GM18868 (cell line): ENCODE data around the gene ZDHHC7.
"Not testable (repeated sequence)": the region's sequence is repeated elsewhere in the genome, so short reads cannot be mapped to it uniquely, and the experiment has no call there.

Source experiments
- ATAC-seq: cut with Tn5 transposase; IDR thresholded peaks from one replicate; pipeline ENCODE4 v1.9.1; 2021; ENCODE audit warnings: mild to moderate bottlenecking, moderate library complexity; ENCODE audit not compliant: unreplicated experiment

Gene ZDHHC7, protein sequence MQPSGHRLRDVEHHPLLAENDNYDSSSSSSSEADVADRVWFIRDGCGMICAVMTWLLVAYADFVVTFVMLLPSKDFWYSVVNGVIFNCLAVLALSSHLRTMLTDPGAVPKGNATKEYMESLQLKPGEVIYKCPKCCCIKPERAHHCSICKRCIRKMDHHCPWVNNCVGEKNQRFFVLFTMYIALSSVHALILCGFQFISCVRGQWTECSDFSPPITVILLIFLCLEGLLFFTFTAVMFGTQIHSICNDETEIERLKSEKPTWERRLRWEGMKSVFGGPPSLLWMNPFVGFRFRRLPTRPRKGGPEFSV

DNA sequence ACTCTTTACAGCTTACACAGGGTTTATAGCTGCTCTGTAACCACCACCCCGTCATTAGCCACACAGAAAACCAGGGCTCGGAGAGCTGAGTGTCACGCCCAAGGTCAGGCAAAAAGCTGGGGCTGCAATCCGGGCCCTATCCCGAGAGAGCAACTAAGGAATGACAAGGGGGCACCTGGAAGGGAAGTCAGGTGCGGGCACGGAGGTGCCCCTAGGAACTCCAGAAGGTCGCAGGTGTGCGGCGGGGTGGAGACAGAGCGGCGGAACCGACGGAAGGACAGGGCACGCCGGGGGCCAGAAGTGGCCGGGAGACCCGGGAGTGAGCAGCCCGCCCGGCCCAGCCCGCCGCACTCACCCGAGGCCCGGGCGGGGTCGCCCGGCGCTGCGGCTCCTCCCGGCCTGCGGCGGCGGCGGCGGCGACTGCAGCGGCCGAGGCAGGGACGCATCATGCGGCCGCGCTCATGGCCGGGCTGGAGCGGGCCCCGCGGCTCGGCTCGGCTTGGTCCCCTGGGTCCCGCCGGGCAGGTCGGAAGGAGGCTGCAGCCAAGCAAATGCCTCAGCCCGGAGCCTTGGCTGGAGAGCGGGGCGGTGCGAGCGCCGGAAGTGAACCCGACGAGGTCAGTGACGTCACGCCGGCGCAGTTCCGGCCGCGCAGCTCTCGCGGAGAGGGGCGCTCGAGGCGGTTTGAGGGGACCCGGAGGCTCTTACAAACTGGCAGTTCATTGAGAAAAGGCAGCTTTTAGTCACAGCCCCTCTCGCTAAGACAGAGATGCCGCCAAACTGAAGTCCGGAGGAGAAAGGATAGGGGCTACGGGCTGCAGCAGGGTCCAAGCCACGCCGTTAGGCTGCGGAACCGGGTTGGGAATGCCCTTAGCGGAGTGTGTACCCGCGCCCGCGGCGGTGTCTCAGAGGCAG, at the start of gene ZDHHC7:
TSS of gene ZDHHC7 (minus strand) at position 605 of the 915 bp plus-strand sequence. CDS start 20,917 bp downstream, outside the sequence.
- ATAC-seq, result peak; percentile 89

- no peak for ATAC-seq
These were observed 47.6 kb upstream of the ZDHHC7 start for GRCh38 chr16:85058909-85059308.

- ATAC-seq, result peak; percentile 38
These were observed 46.6 kb upstream of the ZDHHC7 start for GRCh38 chr16:85057948-85058347.

DNA sequence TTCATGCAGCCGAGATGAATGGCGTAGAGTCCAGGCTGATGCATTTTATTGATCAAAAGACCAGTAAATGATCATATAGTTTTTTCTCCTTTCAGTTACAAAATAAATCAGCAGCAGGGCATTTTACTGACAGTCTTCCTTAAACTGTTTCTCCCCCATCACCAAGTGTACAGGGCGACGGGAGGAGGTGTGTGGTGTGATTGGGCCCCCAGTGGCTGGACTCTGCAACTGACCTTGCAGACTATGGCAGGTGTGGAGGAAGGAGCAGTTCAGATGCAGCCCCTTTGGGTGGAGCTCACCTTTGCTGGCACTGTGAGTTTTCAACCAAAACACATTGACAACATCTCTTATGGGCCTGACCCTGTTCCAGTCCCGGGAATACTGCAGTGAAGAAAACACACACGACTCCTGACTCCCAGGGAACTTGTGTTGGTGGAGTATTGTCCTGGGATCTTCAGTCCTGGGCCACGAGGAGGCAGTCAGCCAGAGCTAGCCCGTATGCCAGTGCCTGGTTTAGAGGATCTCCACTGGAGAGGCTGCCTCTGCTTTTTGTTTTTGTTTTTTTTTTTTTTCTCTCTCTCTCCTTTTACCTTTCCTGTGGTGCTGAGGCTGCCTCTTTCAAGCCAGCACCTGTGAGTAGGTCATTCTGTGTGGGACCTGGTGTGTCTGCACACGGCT, 46.0 kb upstream of the ZDHHC7 start:
- no peak for ATAC-seq

DNA sequence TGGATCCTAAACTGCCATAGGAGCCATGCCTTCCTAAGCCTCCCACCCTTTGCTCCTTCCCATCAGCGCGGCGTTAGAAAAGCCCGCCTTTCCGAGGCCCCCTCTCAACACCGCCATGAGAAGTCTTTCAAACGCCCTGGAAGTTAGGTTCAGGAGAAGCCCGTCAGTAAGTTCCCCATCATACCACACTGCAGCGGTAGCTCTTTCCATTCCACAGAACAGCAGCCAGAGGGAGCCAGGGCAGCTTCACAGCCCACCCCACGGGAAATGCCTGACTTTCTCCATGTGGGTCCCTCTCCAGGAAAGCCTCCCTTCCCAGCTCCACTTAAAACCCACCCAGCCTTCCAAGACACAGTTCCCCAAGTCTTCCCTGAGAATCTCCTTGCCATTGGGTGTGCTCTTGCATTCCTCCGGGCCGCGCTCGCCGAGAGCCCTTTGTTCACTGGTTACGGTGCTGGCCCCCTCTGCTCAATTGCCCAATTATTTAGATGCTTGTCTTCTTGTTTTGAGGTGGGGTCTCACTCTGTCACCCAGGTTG, 44.9 kb upstream of the ZDHHC7 start:
- ATAC-seq, result no peak

GRCh38 chr16:85055493-85056210, 44.3 kb upstream of the ZDHHC7 start:
- peak; percentile 91 for ATAC-seq

GRCh38 chr16:85054948-85055492, 43.7 kb upstream of the ZDHHC7 start:
- no peak for ATAC-seq

GRCh38 chr16:85054321-85054720, 43.0 kb upstream of the ZDHHC7 start:
- ATAC-seq, result not testable (repeated sequence)

DNA sequence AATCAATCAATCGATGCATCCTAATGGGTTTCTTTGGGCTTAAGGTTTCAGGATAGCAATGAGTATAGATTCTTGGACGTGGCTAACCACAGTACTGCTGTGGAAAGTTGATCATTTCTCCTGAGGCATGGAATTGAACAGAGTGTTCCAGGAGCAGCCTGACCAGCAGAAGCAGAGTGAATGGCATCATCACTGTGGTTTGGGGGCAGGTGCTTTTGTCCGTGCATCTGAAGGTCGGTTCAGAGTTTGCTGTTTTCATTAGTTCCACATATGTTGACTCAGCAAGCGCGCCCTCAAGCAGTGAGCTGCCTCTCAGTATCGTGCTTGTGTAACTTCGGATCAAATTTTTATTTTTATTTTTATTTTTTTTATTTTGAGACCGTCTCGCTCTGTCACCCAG, 41.2 kb upstream of the ZDHHC7 start:
- no peak for ATAC-seq

DNA sequence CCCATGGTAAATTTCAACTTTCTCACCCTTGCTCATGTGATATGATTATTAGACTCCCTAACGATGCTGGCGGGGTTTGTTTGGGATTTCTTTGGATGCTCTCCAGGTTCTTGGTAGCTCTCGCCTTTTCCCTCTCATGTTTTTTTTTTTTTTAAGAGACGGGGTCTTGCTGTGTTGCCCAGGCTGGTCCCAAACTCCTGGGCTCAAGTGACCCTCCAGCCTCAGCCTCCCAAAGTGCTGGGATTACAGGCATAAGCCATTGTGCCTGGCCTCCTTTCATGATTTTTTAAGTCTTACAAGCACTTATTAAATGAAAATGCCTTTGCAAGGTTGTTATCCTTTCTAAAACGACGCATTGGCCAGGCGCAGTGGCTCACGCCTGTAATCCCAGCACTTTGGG, 40.3 kb upstream of the ZDHHC7 start:
- ATAC-seq, result no peak

GRCh38 chr16:85051067-85051581, 39.8 kb upstream of the ZDHHC7 start:
- no peak for ATAC-seq

- no peak for ATAC-seq
These were observed 38.5 kb upstream of the ZDHHC7 start for GRCh38 chr16:85049706-85050305.

DNA sequence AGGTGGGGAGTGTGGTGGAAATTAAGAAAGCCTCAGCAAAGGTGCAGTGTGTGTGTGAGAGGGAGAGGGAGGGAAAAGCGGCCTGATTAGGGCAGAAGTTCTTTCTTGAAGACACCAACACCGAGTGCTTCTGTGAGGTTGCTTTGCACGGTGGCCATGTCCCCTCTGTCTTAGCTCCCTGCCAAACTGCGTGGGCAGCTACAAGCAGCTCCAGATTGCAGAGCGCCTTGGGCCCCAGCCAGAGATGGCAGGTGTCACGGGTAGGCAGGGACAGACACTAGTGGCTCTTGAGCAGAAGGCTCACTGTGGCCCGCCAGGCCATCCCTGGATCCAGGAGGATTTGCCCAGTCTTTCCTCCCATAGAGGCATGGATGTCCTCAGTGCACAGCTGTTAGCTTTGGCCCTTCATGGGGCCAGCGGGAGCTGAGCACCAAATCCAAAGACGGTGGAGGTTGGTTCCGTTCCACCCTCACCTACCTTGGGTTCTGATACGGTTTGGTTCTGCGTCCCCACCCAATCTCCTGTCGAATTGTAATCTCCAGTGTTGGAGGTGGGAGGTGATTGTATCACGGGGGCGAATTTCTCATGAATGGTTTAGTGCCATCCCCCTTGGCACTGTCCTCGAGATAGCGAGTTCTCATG, 37.7 kb upstream of the ZDHHC7 start:
- no peak for ATAC-seq

GRCh38 chr16:85047867-85048455, 36.6 kb upstream of the ZDHHC7 start:
- ATAC-seq, result no peak

DNA sequence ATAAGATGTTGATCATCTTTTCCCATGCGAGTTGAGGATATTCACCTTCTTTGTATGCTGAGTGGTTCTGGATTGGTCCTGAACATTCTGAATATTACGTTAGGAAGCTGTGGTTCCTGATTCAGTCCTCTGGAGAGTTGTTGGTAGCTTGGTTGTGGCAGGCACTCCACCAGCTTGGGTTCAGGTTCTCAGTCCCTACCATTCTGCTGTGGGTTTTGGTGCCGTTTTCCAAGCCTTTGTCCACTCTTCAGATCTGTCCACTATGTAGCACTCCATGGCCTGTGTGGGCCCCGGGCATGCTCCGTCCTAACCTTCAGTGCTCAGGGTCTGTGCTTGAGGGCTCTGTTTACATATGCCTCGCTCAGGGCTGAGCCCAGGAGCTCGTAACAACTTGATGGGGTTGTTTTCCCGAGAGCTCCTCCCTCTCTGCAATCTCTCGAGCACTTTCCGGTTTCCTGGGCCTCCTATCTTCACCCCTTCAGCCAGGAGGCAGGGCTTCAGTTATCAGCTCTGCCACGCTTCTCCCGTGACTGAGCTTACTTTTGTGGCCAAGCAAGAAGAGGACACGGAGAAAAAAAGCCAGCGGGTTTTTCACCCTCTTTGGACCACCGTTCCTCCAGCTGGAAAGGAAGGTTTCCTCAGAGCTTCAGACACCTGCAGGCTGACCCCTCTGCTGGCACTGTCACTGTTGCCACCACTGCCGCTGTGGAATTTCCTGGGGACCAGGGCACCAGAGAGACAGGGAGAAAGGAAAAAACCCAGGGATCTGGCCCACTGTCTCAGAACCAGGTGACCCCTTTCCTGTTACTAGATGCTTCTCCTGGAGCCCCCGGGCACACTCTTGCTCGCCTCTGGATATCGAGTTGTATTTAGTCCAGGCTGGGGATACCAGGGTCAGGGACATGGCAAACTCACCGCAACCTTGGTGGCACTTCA, 35.9 kb upstream of the ZDHHC7 start:
- no peak for ATAC-seq

- no peak for ATAC-seq
These were observed 35.2 kb upstream of the ZDHHC7 start for GRCh38 chr16:85046472-85046916.

DNA sequence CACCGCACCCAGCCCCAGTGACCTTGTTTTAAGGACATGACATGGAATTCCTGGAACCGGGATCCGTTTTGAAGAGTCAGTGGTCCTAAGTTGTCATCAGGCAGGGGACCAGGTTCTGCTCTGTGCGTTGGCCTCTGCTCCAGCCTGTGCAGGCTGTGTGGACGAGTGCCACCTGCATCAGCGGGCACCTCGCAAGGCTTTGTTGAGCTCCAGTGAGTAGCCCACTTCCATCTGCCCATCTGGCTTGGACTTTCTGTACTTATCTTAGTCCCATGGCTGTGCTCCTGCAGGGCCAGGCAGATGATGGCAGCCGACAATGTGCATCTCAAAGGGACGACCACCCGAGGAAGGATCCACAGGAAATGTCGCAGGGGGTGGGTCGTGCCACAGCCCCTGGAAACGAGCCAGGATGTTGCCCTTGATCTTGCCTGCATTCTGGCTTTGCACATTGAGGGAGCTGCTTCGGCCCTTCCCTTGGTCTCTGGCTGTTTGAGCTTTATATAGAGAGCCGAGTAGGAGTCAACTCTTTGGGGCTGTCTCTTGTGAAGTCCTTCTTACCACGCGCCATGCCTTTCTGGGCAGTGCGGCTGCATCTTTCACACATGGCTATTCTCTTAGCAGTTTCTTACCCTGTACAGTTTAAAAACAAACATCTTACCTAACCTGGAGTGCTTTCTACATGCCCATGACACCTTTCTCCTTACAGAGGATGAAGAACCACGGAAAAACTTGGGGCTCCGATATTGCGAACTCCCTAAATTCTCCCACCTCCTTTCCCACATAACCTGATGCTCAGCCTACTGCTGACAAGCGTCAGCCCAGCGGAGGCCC, 34.5 kb upstream of the ZDHHC7 start:
- no peak for ATAC-seq
